ENCODE data around the gene RERE.

DNA sequence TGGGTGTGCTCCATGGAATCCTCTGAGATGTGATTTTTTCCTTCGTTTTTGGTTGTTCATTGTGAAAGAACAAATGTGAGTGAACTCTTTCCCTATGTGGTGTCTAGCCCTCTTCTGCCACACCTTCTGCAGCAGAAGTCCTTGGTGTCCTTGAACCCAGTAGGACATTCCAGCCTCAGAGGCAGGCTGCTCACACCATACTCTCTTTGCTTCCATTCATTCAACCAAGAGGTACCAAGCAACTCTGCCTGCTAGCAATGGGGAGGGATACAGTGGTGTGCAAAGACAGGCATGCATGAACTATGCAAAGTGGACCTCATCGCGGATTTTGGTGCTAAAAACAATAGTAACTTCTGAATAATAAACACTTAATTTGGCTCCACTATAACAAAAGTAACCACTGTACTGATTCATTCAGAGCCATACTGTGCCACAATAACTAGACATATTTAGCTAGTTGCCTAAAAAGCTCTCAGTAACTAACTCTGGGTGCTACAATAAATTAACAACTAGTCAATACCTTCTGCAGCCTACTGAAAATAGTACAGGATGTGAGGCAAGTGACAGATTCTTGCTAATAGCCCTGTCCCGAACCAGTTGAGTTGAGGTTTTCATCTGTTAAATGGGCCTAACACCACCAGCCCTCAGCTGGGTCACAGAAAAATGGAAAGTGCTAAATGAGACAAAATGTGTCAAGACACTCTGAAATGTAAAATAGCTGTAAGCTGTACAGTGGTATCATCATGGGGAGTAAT, 344.1 kb downstream of the RERE start:
- TF ChIP-seq CTBP1 (IDR thresholded peaks at IDR 0.05; ENCODE audit: borderline replicate concordance) (no peak), TARDBP (IDR thresholded peaks at IDR 0.05) (no peak), SUZ12 (IDR thresholded peaks at IDR 0.05) (no peak), BHLHE40 (IDR thresholded peaks at IDR 0.05; ENCODE audit: borderline replicate concordance) (no peak), FOXA1 (IDR thresholded peaks at IDR 0.05) (no peak), SP1 (IDR thresholded peaks at IDR 0.05) (no peak), FOXM1 (IDR thresholded peaks at IDR 0.05; ENCODE audit: borderline replicate concordance) (no peak), NFRKB (IDR thresholded peaks at IDR 0.05) (no peak), L3MBTL2 (conservative IDR thresholded peaks at IDR 0.05) (no peak), ELF4 (IDR thresholded peaks at IDR 0.05) (no peak)
- TF ChIP-seq, protein P1, sequence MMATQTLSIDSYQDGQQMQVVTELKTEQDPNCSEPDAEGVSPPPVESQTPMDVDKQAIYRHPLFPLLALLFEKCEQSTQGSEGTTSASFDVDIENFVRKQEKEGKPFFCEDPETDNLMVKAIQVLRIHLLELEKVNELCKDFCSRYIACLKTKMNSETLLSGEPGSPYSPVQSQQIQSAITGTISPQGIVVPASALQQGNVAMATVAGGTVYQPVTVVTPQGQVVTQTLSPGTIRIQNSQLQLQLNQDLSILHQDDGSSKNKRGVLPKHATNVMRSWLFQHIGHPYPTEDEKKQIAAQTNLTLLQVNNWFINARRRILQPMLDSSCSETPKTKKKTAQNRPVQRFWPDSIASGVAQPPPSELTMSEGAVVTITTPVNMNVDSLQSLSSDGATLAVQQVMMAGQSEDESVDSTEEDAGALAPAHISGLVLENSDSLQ (IDR thresholded peaks at IDR 0.05) = no peak
